ENCODE results near the gene BID.

BID gene

GRCh38 chr22:17774206-17774925 is at the start of gene BID:
Gene BID (minus strand): TSS chr22:17774469. CDS start chr22:17750116, 24,353 bp downstream.
- peak; percentile 35 for DNase-seq (ENCODE audit: low spot score)

- DNase-seq (ENCODE audit: low spot score), result no peak
These were observed 49.7 kb upstream of the BID start for GRCh38 chr22:17823964-17824363.

GRCh38 chr22:17823226-17823625 is 49.0 kb upstream of the BID start:
- no peak for DNase-seq (ENCODE audit: low spot score)

- no peak for DNase-seq (ENCODE audit: low spot score)
These were observed 47.8 kb upstream of the BID start for GRCh38 chr22:17822087-17822486.

GRCh38 chr22:17820879-17821439 is 46.7 kb upstream of the BID start:
- DNase-seq (ENCODE audit: low spot score), result no peak

- DNase-seq (ENCODE audit: low spot score), result no peak
These were observed 44.4 kb upstream of the BID start for GRCh38 chr22:17818649-17819048.

GRCh38 chr22:17818180-17818579 is 43.9 kb upstream of the BID start:
- DNase-seq (ENCODE audit: low spot score), result no peak

- no peak for DNase-seq (ENCODE audit: low spot score)
These were observed 43.3 kb upstream of the BID start for GRCh38 chr22:17817511-17818065.

GRCh38 chr22:17817079-17817478 is 42.8 kb upstream of the BID start:
- no peak for DNase-seq (ENCODE audit: low spot score)

- no peak for DNase-seq (ENCODE audit: low spot score)
These were observed 42.4 kb upstream of the BID start for GRCh38 chr22:17816649-17817048.

- no peak for DNase-seq (ENCODE audit: low spot score)
These were observed 41.5 kb upstream of the BID start for GRCh38 chr22:17815703-17816254.

- no peak for DNase-seq (ENCODE audit: low spot score)
These were observed 40.6 kb upstream of the BID start for GRCh38 chr22:17814830-17815229.

GRCh38 chr22:17814084-17814483 is 39.8 kb upstream of the BID start:
- no peak for DNase-seq (ENCODE audit: low spot score)

- DNase-seq (ENCODE audit: low spot score), result no peak
These were observed 36.9 kb upstream of the BID start for GRCh38 chr22:17811119-17811518.

GRCh38 chr22:17810570-17811116 is 36.4 kb upstream of the BID start:
- DNase-seq (ENCODE audit: low spot score), result no peak

GRCh38 chr22:17808693-17809403 is 34.6 kb upstream of the BID start:
- DNase-seq (ENCODE audit: low spot score), result no peak

GRCh38 chr22:17807578-17808410 is 33.5 kb upstream of the BID start:
- no peak for DNase-seq (ENCODE audit: low spot score)

GRCh38 chr22:17807086-17807485 is 32.8 kb upstream of the BID start:
- no peak for DNase-seq (ENCODE audit: low spot score)

GRCh38 chr22:17806437-17806836 is 32.2 kb upstream of the BID start:
- DNase-seq (ENCODE audit: low spot score), result no peak

GRCh38 chr22:17804331-17805080 is 30.2 kb upstream of the BID start:
- no peak for DNase-seq (ENCODE audit: low spot score)

Data from CD4-positive, alpha-beta T cell treated with Interleukin-2 at 100 ng/mL for 4 hours (primary cell).